Measurements from ENCODE around the gene CAPN14.

Gene CAPN14

GRCh38 chr2:31217465-31218200 lies at the start of gene CAPN14:
Gene CAPN14 (minus strand): TSS chr2:31217515. CDS start chr2:31205447, 12,068 bp downstream.
- DNase-seq, result no peak

- no peak for DNase-seq
These were observed 49.5 kb upstream of the CAPN14 start for GRCh38 chr2:31266804-31267203.

GRCh38 chr2:31265234-31265633 lies 47.9 kb upstream of the CAPN14 start:
- no peak for DNase-seq

GRCh38 chr2:31263636-31264190 lies 46.4 kb upstream of the CAPN14 start:
- DNase-seq, result no peak

GRCh38 chr2:31260870-31261269 lies 43.6 kb upstream of the CAPN14 start:
- no peak for DNase-seq

GRCh38 chr2:31259075-31259474 lies 41.8 kb upstream of the CAPN14 start:
- DNase-seq, result no peak

- DNase-seq, result no peak
These were observed 41.0 kb upstream of the CAPN14 start for GRCh38 chr2:31258351-31258750.

- no peak for DNase-seq
These were observed 39.5 kb upstream of the CAPN14 start for GRCh38 chr2:31256611-31257382.

GRCh38 chr2:31255911-31256571 lies 38.7 kb upstream of the CAPN14 start:
- no peak for DNase-seq

- no peak for DNase-seq
These were observed 37.2 kb upstream of the CAPN14 start for GRCh38 chr2:31254237-31255203.

GRCh38 chr2:31253356-31254131 lies 36.2 kb upstream of the CAPN14 start:
- no peak for DNase-seq

GRCh38 chr2:31251851-31252250 lies 34.5 kb upstream of the CAPN14 start:
- DNase-seq, result no peak

GRCh38 chr2:31251018-31251417 lies 33.7 kb upstream of the CAPN14 start:
- DNase-seq, result no peak

GRCh38 chr2:31249009-31249690 lies 31.8 kb upstream of the CAPN14 start:
- no peak for DNase-seq

GRCh38 chr2:31248139-31248538 lies 30.8 kb upstream of the CAPN14 start:
- no peak for DNase-seq

GRCh38 chr2:31247711-31248110 lies 30.4 kb upstream of the CAPN14 start:
- DNase-seq, result no peak

GRCh38 chr2:31246184-31246852 lies 29.0 kb upstream of the CAPN14 start:
- DNase-seq, result no peak

GRCh38 chr2:31244101-31244500 lies 26.8 kb upstream of the CAPN14 start:
- no peak for DNase-seq

- no peak for DNase-seq
These were observed 25.7 kb upstream of the CAPN14 start for GRCh38 chr2:31243053-31243452.

GRCh38 chr2:31241625-31242270 lies 24.4 kb upstream of the CAPN14 start:
- no peak for DNase-seq
